ENCODE data around the gene GABRB3. TPM values are rescaled to one million over a fixed set of nuclear protein-coding genes. Genes with fewer than 3 reads are reported as not detected.

GABRB3 gene
- total and polyA plus RNA-seq, 2 donors (not counting 3 experiments of a cell fraction or from before 2014, with no cell fraction given), result 0.03 TPM; not detected in 1

DNA sequence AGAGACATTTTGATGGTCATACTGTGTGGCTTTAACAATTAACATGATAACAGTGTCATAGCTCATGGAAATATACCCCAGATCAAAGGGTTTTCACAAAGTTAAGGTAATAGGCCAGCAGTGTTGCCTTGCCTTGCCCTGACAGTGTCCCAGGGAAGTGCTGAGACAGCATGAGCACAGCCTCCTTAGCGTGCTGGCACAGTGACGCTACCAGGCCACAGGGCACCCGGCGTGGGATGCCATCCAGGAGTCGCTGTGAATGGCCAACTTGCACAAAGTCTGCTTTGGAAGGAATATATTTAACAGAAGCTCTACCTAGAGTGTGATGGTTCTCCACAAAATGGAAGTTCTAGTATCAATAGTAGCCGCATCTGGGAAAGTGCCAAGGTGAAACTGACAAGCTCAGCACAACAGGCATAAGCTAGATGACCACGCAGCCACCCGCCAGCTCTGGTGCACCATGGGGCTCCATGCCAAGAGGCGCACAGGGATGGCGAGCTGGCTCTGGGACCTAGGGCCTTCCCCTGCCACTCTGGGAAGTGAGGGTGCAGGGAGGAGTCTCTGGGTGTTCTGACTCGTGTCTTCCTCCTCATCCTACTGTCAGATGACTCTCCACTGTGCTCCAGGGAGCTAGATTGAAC lies 86.2 kb downstream of the GABRB3 start:
- no peak overlapping the region for H3K4me2 ChIP-seq (ENCODE audit: insufficient read depth, low read length)
- DNase-seq (ENCODE audit: low read depth, low spot score), result no peak
- intact Hi-C loops (cut with micrococcal nuclease), result no loop called here
- no peaks in the 10 kb centered on the region for H3K36me3 ChIP-seq (ENCODE audit: control insufficient read depth in 2 of 2, extremely low read depth in 1 of 2, insufficient read depth in 2 of 2, low read length in 2 of 2)
- no peaks in the 10 kb centered on the region for H3K79me2 ChIP-seq (ENCODE audit: control insufficient read depth, insufficient read depth, low read length)
- no peaks in the 10 kb centered on the region for H3K9me1 ChIP-seq (replicated peaks; ENCODE audit: control insufficient read depth, extremely low read depth, insufficient read depth, low read length)
- ChIA-PET CTCF (no interaction called here), POLR2A (no interaction called here)
- no peak for TF ChIP-seq POLR2AphosphoS5 (IDR thresholded peaks at IDR 0.05; ENCODE audit: insufficient read depth, low read depth, low read length)
- TF ChIP-seq, protein P1, sequence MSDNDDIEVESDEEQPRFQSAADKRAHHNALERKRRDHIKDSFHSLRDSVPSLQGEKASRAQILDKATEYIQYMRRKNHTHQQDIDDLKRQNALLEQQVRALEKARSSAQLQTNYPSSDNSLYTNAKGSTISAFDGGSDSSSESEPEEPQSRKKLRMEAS (IDR thresholded peaks at IDR 0.05; ENCODE audit: insufficient read depth, insufficient read length), result no peak
- no peak for TF ChIP-seq GATA2 (IDR thresholded peaks at IDR 0.05; ENCODE audit: insufficient read depth, insufficient read length, low read depth, low read length)
- no peak for TF ChIP-seq JUN (IDR thresholded peaks at IDR 0.05; ENCODE audit: borderline replicate concordance, insufficient read depth, insufficient read length, low read depth)
- TF ChIP-seq MYC (IDR thresholded peaks at IDR 0.05; ENCODE audit: low read depth, low read length), result no peak
- no peak for TF ChIP-seq POLR2A (IDR thresholded peaks at IDR 0.05; ENCODE audit: low read depth, low read length)
- no peak for TF ChIP-seq CTCF (IDR thresholded peaks at IDR 0.05; ENCODE audit: extremely low read depth in 1 of 2, insufficient read depth in 1 of 2, low read depth in 1 of 2, low read length in 2 of 2)
- TF ChIP-seq EZH2 (IDR thresholded peaks at IDR 0.05; ENCODE audit: borderline replicate concordance, low read depth, low read length, severe bottlenecking), result no peak
- no peak for TF ChIP-seq FOS (IDR thresholded peaks at IDR 0.05; ENCODE audit: borderline replicate concordance, insufficient read depth, low read length)
- H4K20me1 ChIP-seq (replicated peaks; ENCODE audit: control insufficient read depth, extremely low read depth, insufficient read depth, low read length), result no peaks in the 10 kb centered on the region
- H2AFZ ChIP-seq (ENCODE audit: low read depth, low read length), result no peak overlapping the region
- dilution Hi-C loops (cut with MboI; ENCODE audit: extremely low pct_ligation_motif_present, low sequenced_read_pairs), result no loop called here
- no peak for FAIRE-seq
- no peaks in the 10 kb centered on the region for H3K27me3 ChIP-seq (ENCODE audit: control insufficient read depth in 2 of 2, insufficient read depth in 2 of 2, low read length in 2 of 2)
- H3K4me3 ChIP-seq (replicated peaks in 1 of 3; ENCODE audit: insufficient read depth in 1 of 3, low read depth in 1 of 3, low read length in 3 of 3), result no peak overlapping the region
- H3K9ac ChIP-seq (replicated peaks; ENCODE audit: extremely low read depth, insufficient read depth, low read length), result no peak overlapping the region
- peaks cover 8% of the 10 kb centered on the region for H3K9me3 ChIP-seq (replicated peaks; ENCODE audit: control insufficient read depth, insufficient read depth, low read length)
- BruUV-seq (replicated peaks), result no TSS peak
- no peak overlapping the region for H3K27ac ChIP-seq (ENCODE audit: insufficient read depth, low read depth, low read length)
- no peaks in the 10 kb centered on the region for H3K4me1 ChIP-seq (ENCODE audit: control insufficient read depth, extremely low read depth, insufficient read depth, low read length)

All from endothelial cell of umbilical vein (primary cell).